Muscle layer of duodenum (tissue), 2 donors: Measurements from ENCODE around the gene IL16.

Experiments
- H3K27ac ChIP-seq: one replicate; pipeline ENCODE4 v1.7.0; 2013; ENCODE audit warnings: mild to moderate bottlenecking, low read length
- H3K27me3 ChIP-seq: one replicate; pipeline ENCODE4 v1.7.0; 2013; ENCODE audit warnings: low read depth, mild to moderate bottlenecking, control low read depth, low read length
- H3K36me3 ChIP-seq, 2 donors: one replicate each; pipeline ENCODE4 v1.7.0; 2013; ENCODE audit warnings: low read length in 2 of 2, control low read depth in 1 of 2, mild to moderate bottlenecking in 1 of 2; ENCODE audit not compliant: insufficient read depth in 2 of 2, control insufficient read depth in 1 of 2
- H3K4me1 ChIP-seq, 2 donors: one replicate each; pipeline ENCODE4 v1.7.0; 2013; ENCODE audit warnings: low read length in 2 of 2, mild to moderate bottlenecking in 2 of 2, control low read depth in 1 of 2, moderate library complexity in 1 of 2; ENCODE audit not compliant: insufficient read depth in 2 of 2, control insufficient read depth in 1 of 2
- H3K4me3 ChIP-seq, 2 donors: one replicate each; pipeline ENCODE4 v1.7.0; 2013; ENCODE audit warnings: low read length in 2 of 2, low read depth in 1 of 2, mild to moderate bottlenecking in 1 of 2
- H3K9me3 ChIP-seq, 2 donors: one replicate each; pipeline ENCODE4 v1.7.0; 2013; ENCODE audit warnings: low read length in 2 of 2, control low read depth in 1 of 2, mild to moderate bottlenecking in 1 of 2; ENCODE audit not compliant: control insufficient read depth in 1 of 2
- donor health status: healthy.

Gene IL16

GRCh38 chr15:81298611-81299010 lies 101.9 kb downstream of the IL16 start:
- Histone ChIP-seq H3K4me1 (peaks cover 8 to 14% of the 10 kb centered on the region in 2 donors), H3K9me3 (no peaks in the 10 kb centered on the region), H3K27me3 (no peaks in the 10 kb centered on the region), H3K4me3 (peak overlapping the region; percentile 23 to 30), H3K36me3 (peaks cover 0 to 3% of the 10 kb centered on the region in 2 donors), H3K27ac (peak overlapping the region; percentile 52)

- peaks cover 9 to 18% of the 10 kb centered on the region in 2 donors for H3K4me1 ChIP-seq
- peaks cover 1 to 6% of the 10 kb centered on the region in 2 donors for H3K36me3 ChIP-seq
- H3K27ac ChIP-seq = peak overlapping the region; percentile 9
- peak overlapping the region; percentile 10 to 30 for H3K4me3 ChIP-seq
- no peaks in the 10 kb centered on the region for H3K27me3 ChIP-seq
- no peaks in the 10 kb centered on the region for H3K9me3 ChIP-seq
Observed at GRCh38 chr15:81299156-81299555, 102.5 kb downstream of the IL16 start.

- peaks cover 6 to 7% of the 10 kb centered on the region in 2 donors for H3K36me3 ChIP-seq
- peak overlapping the region; percentile 24 to 26 for H3K4me3 ChIP-seq
- H3K4me1 ChIP-seq = peaks cover 8 to 18% of the 10 kb centered on the region in 2 donors
- H3K9me3 ChIP-seq = no peaks in the 10 kb centered on the region
- H3K27me3 ChIP-seq = no peaks in the 10 kb centered on the region
- peak overlapping the region; percentile 9 for H3K27ac ChIP-seq
Observed at GRCh38 chr15:81299630-81300273, 103.1 kb downstream of the IL16 start.

- Histone ChIP-seq H3K36me3 (peaks cover 15 to 16% of the 10 kb centered on the region in 2 donors), H3K27ac (no peak overlapping the region), H3K4me3 (no peak overlapping the region), H3K27me3 (no peaks in the 10 kb centered on the region), H3K4me1 (peaks cover 4 to 7% of the 10 kb centered on the region in 2 donors), H3K9me3 (no peaks in the 10 kb centered on the region)
Observed at GRCh38 chr15:81301385-81301784, 104.7 kb downstream of the IL16 start.

- peak overlapping the region; percentile 42 for H3K27ac ChIP-seq
- no peaks in the 10 kb centered on the region for H3K27me3 ChIP-seq
- H3K36me3 ChIP-seq = peaks cover 19% of the 10 kb centered on the region in 2 donors
- H3K9me3 ChIP-seq = no peaks in the 10 kb centered on the region
- peaks cover 4 to 7% of the 10 kb centered on the region in 2 donors for H3K4me1 ChIP-seq
- no peak overlapping the region for H3K4me3 ChIP-seq
Observed at GRCh38 chr15:81301815-81302399, 105.2 kb downstream of the IL16 start.

- Histone ChIP-seq H3K9me3 (no peaks in the 10 kb centered on the region), H3K4me3 (no peak overlapping the region), H3K4me1 (peaks cover 4 to 7% of the 10 kb centered on the region in 2 donors), H3K27ac (peak overlapping the region; percentile 42), H3K27me3 (no peaks in the 10 kb centered on the region), H3K36me3 (peaks cover 19 to 24% of the 10 kb centered on the region in 2 donors)
Observed at GRCh38 chr15:81302701-81303109, 106.0 kb downstream of the IL16 start.

GRCh38 chr15:81303244-81304225 lies 106.9 kb downstream of the IL16 start:
- Histone ChIP-seq H3K36me3 (peaks cover 25 to 30% of the 10 kb centered on the region in 2 donors), H3K27me3 (no peaks in the 10 kb centered on the region), H3K4me1 (peaks cover 4 to 7% of the 10 kb centered on the region in 2 donors), H3K27ac (peak overlapping the region; percentile 42), H3K4me3 (no peak overlapping the region), H3K9me3 (no peaks in the 10 kb centered on the region)

- Histone ChIP-seq H3K27ac (peak overlapping the region; percentile 17), H3K4me3 (no peak overlapping the region), H3K36me3 (peaks cover 28 to 33% of the 10 kb centered on the region in 2 donors), H3K27me3 (no peaks in the 10 kb centered on the region), H3K9me3 (no peaks in the 10 kb centered on the region), H3K4me1 (peaks cover 4 to 7% of the 10 kb centered on the region in 2 donors)
Observed at GRCh38 chr15:81304226-81304625, 107.5 kb downstream of the IL16 start.

- peaks cover 35 to 45% of the 10 kb centered on the region in 2 donors for H3K36me3 ChIP-seq
- H3K4me1 ChIP-seq = peaks cover 8 to 32% of the 10 kb centered on the region in 2 donors
- no peak overlapping the region for H3K4me3 ChIP-seq
- H3K9me3 ChIP-seq = no peaks in the 10 kb centered on the region
- no peak overlapping the region for H3K27ac ChIP-seq
- no peaks in the 10 kb centered on the region for H3K27me3 ChIP-seq
Observed at GRCh38 chr15:81308260-81308659, 111.6 kb downstream of the IL16 start.

GRCh38 chr15:81309647-81310450 lies 113.2 kb downstream of the IL16 start:
- H3K9me3 ChIP-seq = no peaks in the 10 kb centered on the region
- H3K4me3 ChIP-seq = no peak overlapping the region
- H3K4me1 ChIP-seq = peaks cover 4 to 25% of the 10 kb centered on the region in 2 donors
- H3K27me3 ChIP-seq = no peaks in the 10 kb centered on the region
- H3K36me3 ChIP-seq = peaks cover 27 to 39% of the 10 kb centered on the region in 2 donors
- no peak overlapping the region for H3K27ac ChIP-seq
